Subcutaneous abdominal adipose tissue (tissue), 5 donors: ENCODE data around the gene DEUP1.

Experiments
- H3K27ac ChIP-seq: one replicate; pipeline ENCODE4 v1.7.0; 2013; ENCODE audit warnings: low read depth, mild to moderate bottlenecking, inconsistent platforms, low read length, moderate library complexity
- H3K27me3 ChIP-seq, 5 donors: one replicate each; pipeline ENCODE4 v1.7.0; 2013; ENCODE audit warnings: low read length in 5 of 5, inconsistent platforms in 1 of 5; ENCODE audit not compliant: control insufficient read depth in 5 of 5, insufficient read depth in 4 of 5
- H3K36me3 ChIP-seq, 5 donors: one replicate each; pipeline ENCODE4 v1.7.0; 2013; ENCODE audit warnings: low read length in 5 of 5; ENCODE audit not compliant: control insufficient read depth in 5 of 5, insufficient read depth in 5 of 5
- H3K4me1 ChIP-seq, 5 donors: one replicate each; pipeline ENCODE4 v1.7.0; 2013; ENCODE audit warnings: low read length in 5 of 5, mild to moderate bottlenecking in 3 of 5, moderate library complexity in 1 of 5; ENCODE audit not compliant: control insufficient read depth in 5 of 5, insufficient read depth in 5 of 5
- H3K4me3 ChIP-seq, 5 donors: one replicate each; pipeline ENCODE4 v1.7.0; 2013; ENCODE audit warnings: low read length in 5 of 5, low read depth in 1 of 5
- H3K9ac ChIP-seq, 5 donors: one replicate each; pipeline ENCODE4 v1.7.0; 2013; ENCODE audit warnings: low read length in 5 of 5, mild to moderate bottlenecking in 4 of 5, moderate library complexity in 3 of 5
- H3K9me3 ChIP-seq, 5 donors: one replicate each; pipeline ENCODE4 v1.7.0; 2013; ENCODE audit warnings: low read length in 5 of 5; ENCODE audit not compliant: control insufficient read depth in 5 of 5
- donor health status: healthy.
- donor health status: healthy.
- donor health status: healthy.
- donor health status: healthy.
- donor health status: healthy.

DEUP1 gene

DNA sequence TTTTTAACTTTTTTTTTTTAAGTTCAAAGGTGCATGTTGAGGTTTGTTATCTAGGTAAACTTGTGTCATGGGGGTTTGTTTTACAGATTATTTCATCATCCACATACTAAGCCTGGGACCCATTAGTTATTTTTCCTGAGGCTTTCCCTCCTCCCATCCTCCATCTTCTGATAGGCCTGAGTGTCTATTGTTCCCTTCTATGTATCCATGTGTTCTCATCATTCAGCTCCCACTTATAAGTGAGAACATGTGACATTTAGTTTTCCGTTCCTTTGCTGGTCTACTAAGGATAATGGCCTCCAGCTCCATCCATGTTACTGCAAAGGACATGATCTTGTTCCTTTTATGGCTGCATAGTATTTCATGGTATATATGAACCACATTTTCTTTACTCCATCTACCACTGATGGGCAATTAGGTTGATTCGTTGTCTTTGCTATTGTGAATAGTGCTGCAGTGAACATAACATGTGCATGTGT lies 14.4 kb downstream of the DEUP1 start:
- H3K9me3 ChIP-seq, result no peaks in the 10 kb centered on the region
- no peaks in the 10 kb centered on the region for H3K36me3 ChIP-seq
- no peaks in the 10 kb centered on the region for H3K4me1 ChIP-seq
- no peak overlapping the region for H3K4me3 ChIP-seq
- no peaks in the 10 kb centered on the region for H3K27me3 ChIP-seq
- H3K27ac ChIP-seq, result no peak overlapping the region
- no peak overlapping the region for H3K9ac ChIP-seq

DNA sequence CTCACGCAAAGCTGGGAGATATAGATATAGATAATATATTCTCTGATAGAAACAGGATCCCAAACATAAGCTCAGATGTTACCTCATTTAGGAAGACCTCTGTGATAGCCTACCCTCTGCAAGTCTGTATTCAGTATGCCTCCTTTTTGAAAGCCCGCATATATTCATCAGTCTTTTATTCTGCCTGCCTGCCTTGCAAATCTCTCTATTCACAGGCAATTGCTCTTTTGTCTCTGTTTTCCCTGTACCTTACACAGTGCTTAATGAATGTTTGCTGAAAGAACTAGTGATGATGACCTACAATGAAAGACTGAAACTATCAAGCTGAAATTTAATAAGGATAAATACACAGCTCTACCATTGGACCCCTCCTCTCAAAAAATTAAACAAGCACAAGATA lies 18.4 kb downstream of the DEUP1 start:
- no peak overlapping the region for H3K9ac ChIP-seq
- H3K27me3 ChIP-seq, result no peaks in the 10 kb centered on the region
- H3K36me3 ChIP-seq, result no peaks in the 10 kb centered on the region
- no peaks in the 10 kb centered on the region for H3K9me3 ChIP-seq
- H3K27ac ChIP-seq, result no peak overlapping the region
- H3K4me1 ChIP-seq, result no peaks in the 10 kb centered on the region
- no peak overlapping the region for H3K4me3 ChIP-seq

DNA sequence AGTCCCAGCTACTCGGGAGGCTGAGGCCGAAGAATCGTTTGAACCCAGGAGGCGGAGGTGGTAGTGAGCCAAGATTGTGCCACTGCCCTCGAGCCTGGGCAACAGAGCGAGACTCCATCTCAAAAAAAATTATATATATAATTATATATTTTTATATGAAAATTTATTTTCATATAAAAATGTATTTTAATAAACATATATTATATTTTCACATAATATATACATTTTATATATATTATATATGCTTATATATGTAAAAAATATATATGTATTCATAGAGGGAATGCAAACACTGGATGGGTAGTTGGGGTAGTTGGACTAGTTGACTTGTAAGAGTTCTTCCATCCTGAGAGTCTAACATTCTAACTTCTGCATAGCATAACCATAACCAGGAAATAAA lies 20.3 kb downstream of the DEUP1 start:
- H3K27me3 ChIP-seq, result no peaks in the 10 kb centered on the region

DNA sequence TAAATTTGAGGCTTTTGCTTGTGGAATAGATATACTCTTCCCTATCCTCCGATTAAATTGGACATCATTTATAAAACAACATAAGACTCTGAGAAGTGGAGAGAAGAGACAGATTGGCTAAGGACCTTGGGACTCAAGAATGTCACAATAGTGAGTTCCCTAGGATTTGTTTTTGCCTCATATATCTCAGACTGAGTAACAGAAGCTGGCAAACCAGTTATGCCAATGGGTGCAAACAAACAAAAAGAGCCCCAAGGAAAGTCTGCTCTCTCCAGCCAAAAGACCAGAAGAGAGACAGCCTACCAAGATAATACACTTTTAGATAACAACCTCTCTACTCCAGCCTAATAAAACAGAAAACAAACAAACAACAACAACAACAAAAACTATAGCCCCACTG lies 28.9 kb downstream of the DEUP1 start:
- Histone ChIP-seq H3K4me3 (no peak overlapping the region), H3K9ac (no peak overlapping the region), H3K36me3 (no peaks in the 10 kb centered on the region), H3K4me1 (no peaks in the 10 kb centered on the region), H3K27me3 (no peaks in the 10 kb centered on the region), H3K9me3 (peaks cover 0 to 15% (median 5%) of the 10 kb centered on the region in 5 donors), H3K27ac (no peak overlapping the region)

More for the DNA sequence above, 20.3 kb downstream of the DEUP1 start:
- Histone ChIP-seq H3K9ac (no peak overlapping the region), H3K4me3 (no peak overlapping the region), H3K4me1 (no peaks in the 10 kb centered on the region), H3K36me3 (no peaks in the 10 kb centered on the region), H3K9me3 (no peaks in the 10 kb centered on the region), H3K27ac (no peak overlapping the region)

DNA sequence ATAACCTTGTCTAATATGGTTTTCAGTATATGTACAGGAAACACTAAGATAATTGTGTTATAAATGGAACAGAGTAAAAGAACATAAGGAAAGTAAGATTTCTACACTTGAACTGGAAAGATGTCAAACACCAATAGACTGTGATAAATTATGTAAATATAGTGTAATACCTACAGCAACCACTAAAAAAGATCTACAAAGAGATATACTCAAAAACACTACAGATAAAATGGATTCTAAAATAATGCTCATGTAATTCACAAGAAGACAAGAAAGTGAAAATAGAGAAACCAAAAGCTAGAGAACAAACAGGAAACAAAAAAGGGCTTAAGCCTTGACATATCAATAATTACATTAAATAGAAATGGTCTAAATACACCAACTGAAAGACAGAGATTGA lies 30.9 kb downstream of the DEUP1 start:
- Histone ChIP-seq H3K9ac (no peak overlapping the region), H3K36me3 (no peaks in the 10 kb centered on the region), H3K27me3 (no peaks in the 10 kb centered on the region), H3K4me1 (no peaks in the 10 kb centered on the region), H3K4me3 (no peak overlapping the region), H3K9me3 (peaks cover 0 to 15% (median 5%) of the 10 kb centered on the region in 5 donors), H3K27ac (no peak overlapping the region)

DNA sequence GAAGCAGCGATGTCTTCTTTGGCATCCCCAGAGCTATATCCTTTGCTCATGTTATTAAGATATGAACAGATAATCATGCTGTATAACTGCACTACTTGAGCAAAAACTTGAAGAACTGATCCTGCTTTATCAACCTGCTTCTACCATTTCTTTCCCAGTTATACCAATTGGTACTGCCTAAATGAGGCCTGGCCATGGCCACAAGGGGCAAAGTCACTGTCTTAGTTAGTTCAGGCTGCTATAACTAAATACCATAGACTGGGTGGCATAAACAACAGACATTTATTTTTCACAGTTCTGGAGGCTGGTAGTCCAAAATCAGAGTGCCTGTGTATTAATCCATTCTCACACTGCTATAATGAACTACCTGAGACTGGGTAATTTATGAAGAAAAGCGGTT lies 37.5 kb downstream of the DEUP1 start:
- H3K27ac ChIP-seq, result no peak overlapping the region
- no peaks in the 10 kb centered on the region for H3K4me1 ChIP-seq
- no peaks in the 10 kb centered on the region for H3K9me3 ChIP-seq
- no peaks in the 10 kb centered on the region for H3K27me3 ChIP-seq
- H3K4me3 ChIP-seq, result no peak overlapping the region
- no peak overlapping the region for H3K9ac ChIP-seq
- no peaks in the 10 kb centered on the region for H3K36me3 ChIP-seq

DNA sequence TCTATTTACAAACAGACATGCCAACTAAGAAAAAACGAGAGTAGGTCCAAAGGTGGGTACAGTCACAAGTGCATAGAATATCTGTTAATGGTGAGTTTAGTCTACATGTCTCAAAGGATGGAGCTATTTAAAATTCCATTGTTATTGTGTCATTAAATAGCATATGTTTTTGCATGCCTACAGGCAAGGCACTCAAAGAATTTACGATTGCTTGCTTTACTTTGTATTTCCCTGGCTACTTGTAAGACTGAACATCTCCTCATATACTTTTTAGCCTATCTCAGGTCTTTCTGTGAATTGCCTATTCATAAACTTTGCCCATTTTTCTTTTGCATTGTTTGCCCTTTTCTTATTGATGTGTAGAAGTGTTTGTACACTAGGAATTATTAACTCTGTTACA lies 39.7 kb downstream of the DEUP1 start:
- Histone ChIP-seq H3K4me1 (no peaks in the 10 kb centered on the region), H3K27me3 (no peaks in the 10 kb centered on the region), H3K4me3 (no peak overlapping the region), H3K27ac (no peak overlapping the region), H3K9me3 (no peaks in the 10 kb centered on the region), H3K9ac (no peak overlapping the region), H3K36me3 (no peaks in the 10 kb centered on the region)

DNA sequence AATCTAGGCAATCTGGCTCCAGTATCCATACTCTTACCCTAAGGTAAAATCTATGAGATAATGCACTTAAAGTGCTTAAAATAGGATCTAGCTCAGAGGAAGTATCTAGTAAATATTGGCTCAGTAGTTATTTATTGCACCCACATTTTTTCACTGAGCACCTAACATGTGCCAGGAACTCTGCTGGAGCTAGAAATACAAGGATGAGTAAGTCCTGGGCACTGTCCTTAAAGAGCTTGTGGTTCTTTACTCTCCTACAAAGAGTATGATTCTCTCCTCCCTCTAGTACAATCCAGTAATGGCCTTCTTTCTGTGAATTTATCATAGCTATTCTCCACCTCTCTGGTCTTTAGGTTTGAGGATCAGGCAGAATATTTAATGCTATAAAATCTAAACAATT lies 59.2 kb downstream of the DEUP1 start:
- Histone ChIP-seq H3K9me3 (no peaks in the 10 kb centered on the region), H3K27ac (no peak overlapping the region), H3K4me3 (no peak overlapping the region), H3K27me3 (no peaks in the 10 kb centered on the region), H3K9ac (no peak overlapping the region), H3K4me1 (no peaks in the 10 kb centered on the region), H3K36me3 (no peaks in the 10 kb centered on the region)

DNA sequence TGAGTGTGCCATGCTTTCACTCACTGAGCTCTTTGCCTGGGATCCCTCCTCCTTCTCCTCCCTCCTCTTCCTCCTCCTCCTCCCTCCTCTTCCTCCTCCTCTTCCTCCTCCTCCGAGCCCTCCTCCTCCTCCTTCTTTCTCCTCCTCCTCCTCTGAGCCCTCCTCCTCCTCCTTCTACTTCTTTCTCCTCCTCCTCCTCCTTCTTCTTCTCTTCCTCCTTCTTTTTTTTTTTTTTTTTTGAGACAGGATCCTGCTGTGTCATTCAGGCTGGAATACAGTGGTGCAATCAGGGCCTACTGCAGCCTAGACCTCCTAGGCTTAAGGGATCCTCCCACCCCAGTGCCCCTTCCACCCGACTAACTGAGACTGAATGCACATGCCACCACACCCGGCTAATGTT lies 62.3 kb downstream of the DEUP1 start:
- Histone ChIP-seq H3K4me1 (no peaks in the 10 kb centered on the region), H3K27ac (no peak overlapping the region), H3K36me3 (no peaks in the 10 kb centered on the region), H3K9ac (no peak overlapping the region), H3K27me3 (no peaks in the 10 kb centered on the region), H3K9me3 (no peaks in the 10 kb centered on the region), H3K4me3 (no peak overlapping the region)

DNA sequence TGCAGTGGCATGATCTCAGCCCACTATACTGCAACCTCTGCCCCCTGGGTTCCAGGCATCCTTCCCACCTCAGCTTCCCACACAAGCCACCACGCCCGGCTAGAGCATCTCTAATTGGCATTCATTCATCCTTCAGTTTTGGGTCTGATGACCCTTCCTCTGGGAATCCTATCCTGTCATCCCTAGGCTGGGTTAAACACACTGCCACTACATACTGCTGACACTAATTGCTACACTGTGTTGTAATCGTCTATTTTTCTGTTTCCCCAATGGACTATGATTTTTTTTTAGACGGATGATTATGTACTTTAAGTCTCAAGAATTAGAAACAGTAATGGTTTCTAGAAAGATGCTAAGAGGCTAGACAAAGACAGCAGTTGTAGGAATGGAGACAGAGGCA lies 62.8 kb downstream of the DEUP1 start:
- no peaks in the 10 kb centered on the region for H3K9me3 ChIP-seq
- H3K36me3 ChIP-seq, result no peaks in the 10 kb centered on the region
- H3K27me3 ChIP-seq, result no peaks in the 10 kb centered on the region
- no peaks in the 10 kb centered on the region for H3K4me1 ChIP-seq
- no peak overlapping the region for H3K9ac ChIP-seq
- H3K4me3 ChIP-seq, result no peak overlapping the region
- H3K27ac ChIP-seq, result no peak overlapping the region

DNA sequence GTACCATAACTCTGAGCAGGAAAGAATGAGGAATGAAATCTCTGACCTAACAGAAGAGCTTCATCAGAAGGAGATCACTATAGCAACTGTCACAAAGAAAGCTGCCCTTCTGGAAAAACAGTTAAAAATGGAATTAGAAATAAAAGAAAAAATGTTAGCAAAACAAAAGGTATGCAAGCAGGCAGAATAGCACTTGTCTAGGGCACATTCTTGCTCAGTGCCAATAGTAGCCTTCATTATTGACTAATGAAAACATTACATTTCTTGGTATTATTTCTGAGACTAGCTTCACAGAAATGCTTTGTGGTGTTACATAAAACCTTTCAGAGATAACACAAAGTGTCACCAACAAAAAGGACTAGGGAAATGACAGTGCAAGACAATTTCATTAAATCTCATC lies 63.9 kb downstream of the DEUP1 start:
- no peaks in the 10 kb centered on the region for H3K9me3 ChIP-seq
- H3K4me1 ChIP-seq, result no peaks in the 10 kb centered on the region
- no peaks in the 10 kb centered on the region for H3K36me3 ChIP-seq
- no peaks in the 10 kb centered on the region for H3K27me3 ChIP-seq
- H3K4me3 ChIP-seq, result no peak overlapping the region
- no peak overlapping the region for H3K9ac ChIP-seq
- no peak overlapping the region for H3K27ac ChIP-seq
